HepG2 (cell line): ENCODE data around the gene TAP1. TPM values are rescaled to one million over a fixed set of nuclear protein-coding genes. Genes with fewer than 3 reads are reported as not detected.

Source experiments
- CSRNP2 ChIP-seq: sonication (generic); formaldehyde crosslinking; conservative IDR thresholded peaks from 2 replicates; pipeline ENCODE4 v1.8.0; 2022; ENCODE audit warnings: low read depth, missing genetic modification reagents
- GMEB2 ChIP-seq: IDR thresholded peaks from 2 replicates; pipeline ENCODE4 v1.6.1; 2016; ENCODE audit warnings: missing biosample characterization, missing genetic modification reagents, low read depth
- HNRNPH1 ChIP-seq: fragments of 200-400 bp; formaldehyde crosslinking; optimal IDR thresholded peaks from 2 replicates; pipeline ENCODE3; 2017; ENCODE audit warnings: mild to moderate bottlenecking, low read depth, low read length
- POLR2AphosphoS5 ChIP-seq: IDR thresholded peaks from 2 replicates; pipeline ENCODE4 v1.6.1; 2012; ENCODE audit warnings: low read depth, low read length
- PRDM10 ChIP-seq: sonication (generic); formaldehyde crosslinking; IDR thresholded peaks from 2 replicates; pipeline ENCODE4 v1.4.0; 2020; ENCODE audit warnings: low read depth, missing genetic modification reagents
- SNAPC5 ChIP-seq: sonication (generic); formaldehyde crosslinking; IDR thresholded peaks from 2 replicates; pipeline ENCODE4 v1.8.1; 2023; ENCODE audit warnings: mild to moderate bottlenecking, missing genetic modification reagents, borderline replicate concordance
- TEAD3 ChIP-seq: optimal IDR thresholded peaks from 2 replicates; pipeline ENCODE3; 2016; ENCODE audit warnings: borderline replicate concordance
- ZBTB26 ChIP-seq: IDR thresholded peaks from 2 replicates; pipeline ENCODE4 v1.6.1; 2016; ENCODE audit warnings: missing compliant biosample characterization, missing genetic modification reagents, borderline replicate concordance
- ZFP36L1 ChIP-seq: sonication (generic); formaldehyde crosslinking; IDR thresholded peaks from 2 replicates; pipeline ENCODE4 v1.8.0; 2022; ENCODE audit warnings: mild to moderate bottlenecking, missing genetic modification reagents, moderate library complexity
- ZNF225 ChIP-seq: sonication (generic); formaldehyde crosslinking; IDR thresholded peaks from 2 replicates; pipeline ENCODE4 v1.4.0; 2020; ENCODE audit warnings: mild to moderate bottlenecking, missing genetic modification reagents
- ZNF256 ChIP-seq: sonication (generic); formaldehyde crosslinking; conservative IDR thresholded peaks from 2 replicates; pipeline ENCODE4 v1.4.0; 2020; ENCODE audit warnings: missing genetic modification reagents
- ZNF33B ChIP-seq: sonication (generic); formaldehyde crosslinking; IDR thresholded peaks from 2 replicates; pipeline ENCODE4 v1.5.1; 2020; ENCODE audit warnings: mild to moderate bottlenecking, missing genetic modification reagents
- ZNF572 ChIP-seq: sonication (generic); formaldehyde crosslinking; IDR thresholded peaks from 2 replicates; pipeline ENCODE4 v1.5.1; 2020; ENCODE audit warnings: mild to moderate bottlenecking, missing genetic modification reagents
- ZNF781 ChIP-seq: sonication (generic); formaldehyde crosslinking; IDR thresholded peaks from 2 replicates; pipeline ENCODE4 v1.5.1; 2020; ENCODE audit warnings: borderline replicate concordance, mild to moderate bottlenecking, missing genetic modification reagents; ENCODE audit errors: not compliant biosample characterization
- ZNF878 ChIP-seq: sonication (generic); formaldehyde crosslinking; IDR thresholded peaks from 2 replicates; pipeline ENCODE4 v1.8.1; 2023; ENCODE audit warnings: mild to moderate bottlenecking, missing genetic modification reagents, moderate library complexity
- ZXDC ChIP-seq: sonication (generic); formaldehyde crosslinking; IDR thresholded peaks from 2 replicates; pipeline ENCODE4 v1.5.0; 2020; ENCODE audit warnings: mild to moderate bottlenecking, missing genetic modification reagents
- polyA plus RNA-seq, 8 experiments: library from polyadenylated mRNA; depleted of rRNA in 3 of 8; stranded (reverse) in 7 of 8; unstranded in 1 of 8; fragments of >200 nt; fragmentation: Illumina TruSeq in 4 of 8; extraction: Trizol in 4 of 8; gene quantifications; 2 replicates each; pipeline versions ENCODE4 v1.2.1 to v1.2.3, GENCODE V29; 2011 to 2016; ENCODE audit warnings: low read depth in 4 of 8, missing spikeins in 1 of 8, mixed read lengths in 1 of 8; ENCODE audit not compliant: insufficient read depth in 1 of 8
- total RNA-seq, 5 experiments: library from RNA; depleted of rRNA; stranded (reverse); fragments of >200 nt; fragmentation: Illumina TruSeq; extraction: Trizol; gene quantifications; 2 replicates each; pipeline ENCODE4 v1.2.3, GENCODE V29; 2016; ENCODE audit warnings: low read depth in 1 of 5

Gene TAP1
- total and polyA plus RNA-seq, 2 of the 13 experiments (the other 11 are each of a cell fraction or from before 2014, with no cell fraction given) = 31.2 to 52.2 TPM

- TF ChIP-seq SNAPC5 (CRISPR knock-in tag) (0 out of 2 replicates have a peak, but pooled peaks have one; percentile 58), ZNF256 (CRISPR knock-in tag) (0 out of 2 replicates have a peak, but pooled peaks have one; percentile 47), ZNF572 (CRISPR knock-in tag) (0 out of 2 replicates have a peak, but pooled peaks have one; percentile 77), ZFP36L1 (CRISPR knock-in tag) (peak; percentile 90), ZNF33B (peak; percentile 96), HNRNPH1 (no peak), GMEB2 (peak; percentile 43; the same call in 1 of the 2 replicates), ZXDC (CRISPR knock-in tag) (0 out of 2 replicates have a peak, but pooled peaks have one; percentile 39), CSRNP2 (CRISPR knock-in tag) (no peak), TEAD3 (peak; percentile 65), PRDM10 (CRISPR knock-in tag) (peak; percentile 76), ZNF878 (CRISPR knock-in tag) (peak; percentile 50; the same call in 1 of the 2 replicates), POLR2AphosphoS5 (peak; percentile 92), ZNF781 (CRISPR knock-in tag) (peak; percentile 93), ZBTB26 (peak; percentile 85), ZNF225 (CRISPR knock-in tag) (peak; percentile 90)
Measured at GRCh38 chr6:32894085-32895005, 40.8 kb upstream of the TAP1 start (continued).
